ENCODE measurements around the gene ST6GAL1.

ST6GAL1 gene

DNA sequence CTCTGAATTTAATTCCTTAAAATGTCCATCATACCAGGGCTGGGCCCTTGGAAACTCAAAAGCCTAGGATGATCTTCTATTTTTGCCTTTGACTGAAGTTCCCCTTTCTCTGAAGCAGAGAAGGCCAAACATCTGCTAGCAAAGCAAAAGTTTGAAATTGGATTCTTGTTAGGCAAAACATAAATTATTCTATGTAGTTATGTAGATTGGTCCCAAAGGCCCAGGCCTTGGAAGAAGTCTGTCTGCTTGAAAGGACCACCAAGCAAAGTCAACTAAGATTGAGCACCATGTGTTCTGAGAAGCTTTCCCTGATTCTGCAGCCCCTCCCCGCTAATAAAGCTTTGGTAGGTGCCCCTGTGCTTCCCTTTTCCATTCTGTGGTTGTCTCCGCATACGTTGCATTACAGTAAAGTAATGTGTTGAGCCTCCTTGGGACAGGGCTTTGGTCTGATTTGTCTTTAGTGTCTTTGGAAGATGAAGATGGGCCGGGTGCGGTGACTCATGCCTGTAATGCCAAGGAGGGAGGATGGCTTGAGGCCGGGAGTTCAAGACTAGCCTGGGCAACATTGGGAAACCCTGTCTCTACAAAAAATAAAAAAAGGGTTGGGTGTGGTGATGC is 152.5 kb downstream of the ST6GAL1 start:
- Histone ChIP-seq H2AFZ (ENCODE audit: low read depth, low read length) (no peak overlapping the region), H3K18ac (ENCODE audit: low read depth in 1 of 2, low read length in 2 of 2) (no peak overlapping the region)
- 94% methylated on average over 6 of the region's 6 CpGs for WGBS

DNA sequence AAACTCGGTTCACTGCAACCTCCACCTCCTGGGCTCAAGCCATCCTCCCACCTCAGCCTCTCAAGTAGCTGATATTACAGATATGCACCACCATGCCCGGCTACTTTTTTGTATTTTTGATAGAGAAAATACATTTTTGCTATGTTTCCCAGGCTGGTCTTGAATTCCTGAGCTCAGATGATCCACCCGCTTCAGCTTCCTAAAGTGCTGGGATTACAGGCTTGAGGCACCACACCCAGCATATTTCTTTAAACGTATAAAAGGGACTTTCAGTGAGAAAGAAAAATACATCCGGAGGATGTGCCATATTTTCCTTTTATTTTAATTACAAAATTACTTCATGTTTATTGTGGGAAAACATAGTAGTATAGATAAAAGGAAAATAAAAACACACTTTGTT is 153.8 kb downstream of the ST6GAL1 start:
- H4K91ac ChIP-seq (ENCODE audit: low read length), result no peak overlapping the region
- no peak overlapping the region for H2BK15ac ChIP-seq (ENCODE audit: low read depth, poor library complexity, severe bottlenecking)
- H3K4me2 ChIP-seq (ENCODE audit: low read length, poor library complexity, severe bottlenecking), result no peak overlapping the region
- no peaks in the 10 kb centered on the region for H3K79me1 ChIP-seq (replicated peaks; ENCODE audit: low read length, poor library complexity, severe bottlenecking)
- no peak overlapping the region for H2BK120ac ChIP-seq (ENCODE audit: low read depth, low read length)
- no peak overlapping the region for H3K27ac ChIP-seq (ENCODE audit: low read length, poor library complexity, severe bottlenecking)
- H3K4ac ChIP-seq (ENCODE audit: low read depth in 1 of 2, low read length in 2 of 2), result no peak overlapping the region
- peaks cover 9% of the 10 kb centered on the region for H3K9me3 ChIP-seq (ENCODE audit: control insufficient read depth, low read length)
- no peak overlapping the region for H3K4me3 ChIP-seq (ENCODE audit: insufficient read depth in 1 of 2, low read depth in 1 of 2, low read length in 2 of 2)
- no peak overlapping the region for H2BK12ac ChIP-seq (ENCODE audit: low read length in 2 of 2)
- H2AFZ ChIP-seq (ENCODE audit: low read depth, low read length), result no peak overlapping the region
- no peaks in the 10 kb centered on the region for H3K27me3 ChIP-seq (ENCODE audit: control insufficient read depth in 1 of 2, insufficient read depth in 1 of 2, low read length in 2 of 2)
- DNase-seq, result no peak
- H3K36me3 ChIP-seq (ENCODE audit: control insufficient read depth in 1 of 2, insufficient read depth in 2 of 2, low read depth in 1 of 2, low read length in 2 of 2), result no peaks in the 10 kb centered on the region
- WGBS, result 53% methylated on average over 2 of the region's 5 CpGs
- H3K18ac ChIP-seq (ENCODE audit: low read depth in 1 of 2, low read length in 2 of 2), result no peak overlapping the region
- no peaks in the 10 kb centered on the region for H3K4me1 ChIP-seq (ENCODE audit: control insufficient read depth, insufficient read depth, low read depth, low read length)
- H2BK5ac ChIP-seq (ENCODE audit: low read depth, low read length, poor library complexity, severe bottlenecking), result no peak overlapping the region
- H4K8ac ChIP-seq (ENCODE audit: low read length), result no peak overlapping the region
- no peak overlapping the region for H3K23ac ChIP-seq (ENCODE audit: low read length in 2 of 2)
- no peak overlapping the region for H3K14ac ChIP-seq (ENCODE audit: low read length in 2 of 2)
- no peak overlapping the region for H2AK5ac ChIP-seq (ENCODE audit: low read length, severe bottlenecking)
- H3K9ac ChIP-seq (ENCODE audit: low read length), result no peak overlapping the region

More for the DNA sequence above, 152.5 kb downstream of the ST6GAL1 start:
- Histone ChIP-seq H2BK15ac (ENCODE audit: low read depth, poor library complexity, severe bottlenecking) (no peak overlapping the region), H3K9ac (ENCODE audit: low read length) (no peak overlapping the region), H2BK5ac (ENCODE audit: low read depth, low read length, poor library complexity, severe bottlenecking) (no peak overlapping the region), H3K4me1 (ENCODE audit: control insufficient read depth, insufficient read depth, low read depth, low read length) (no peaks in the 10 kb centered on the region), H4K91ac (ENCODE audit: low read length) (no peak overlapping the region), H3K27ac (ENCODE audit: low read length, poor library complexity, severe bottlenecking) (no peak overlapping the region), H3K14ac (ENCODE audit: low read length in 2 of 2) (no peak overlapping the region), H3K79me1 (replicated peaks; ENCODE audit: low read length, poor library complexity, severe bottlenecking) (no peaks in the 10 kb centered on the region), H3K4me2 (ENCODE audit: low read length, poor library complexity, severe bottlenecking) (no peak overlapping the region), H3K36me3 (ENCODE audit: control insufficient read depth in 1 of 2, insufficient read depth in 2 of 2, low read depth in 1 of 2, low read length in 2 of 2) (no peaks in the 10 kb centered on the region), H2AK5ac (ENCODE audit: low read length, severe bottlenecking) (no peak overlapping the region), H2BK120ac (ENCODE audit: low read depth, low read length) (no peak overlapping the region), H3K23ac (ENCODE audit: low read length in 2 of 2) (no peak overlapping the region), H3K9me3 (ENCODE audit: control insufficient read depth, low read length) (no peaks in the 10 kb centered on the region), H2BK12ac (ENCODE audit: low read length in 2 of 2) (no peak overlapping the region), H4K8ac (ENCODE audit: low read length) (no peak overlapping the region), H3K27me3 (ENCODE audit: control insufficient read depth in 1 of 2, insufficient read depth in 1 of 2, low read length in 2 of 2) (no peaks in the 10 kb centered on the region), H3K4ac (ENCODE audit: low read depth in 1 of 2, low read length in 2 of 2) (no peak overlapping the region), H3K4me3 (ENCODE audit: insufficient read depth in 1 of 2, low read depth in 1 of 2, low read length in 2 of 2) (no peak overlapping the region)
- no peak for DNase-seq

DNA sequence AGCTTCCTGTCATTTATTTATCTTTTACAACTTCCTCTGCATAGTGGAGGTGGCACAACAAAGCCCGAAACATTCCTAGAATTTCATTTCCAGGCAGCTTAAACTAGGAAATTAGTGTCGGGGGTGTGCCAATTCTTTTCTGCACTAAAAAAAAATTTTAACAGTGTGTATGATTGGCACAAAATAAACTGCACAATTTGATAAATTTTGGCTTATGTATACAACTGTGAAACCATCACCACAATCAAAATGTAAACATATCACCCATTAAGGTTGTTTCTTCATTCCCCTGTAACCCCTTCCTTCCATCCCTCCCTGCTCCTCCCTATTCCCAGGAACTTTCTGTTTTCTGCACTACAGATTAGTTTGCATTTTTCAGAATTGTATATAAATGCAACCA is 154.3 kb downstream of the ST6GAL1 start:
- peak overlapping the region; percentile 72 for H2AFZ ChIP-seq (ENCODE audit: low read depth, low read length)
- H3K36me3 ChIP-seq (ENCODE audit: control insufficient read depth in 1 of 2, insufficient read depth in 2 of 2, low read depth in 1 of 2, low read length in 2 of 2), result no peaks in the 10 kb centered on the region
- no peak overlapping the region for H2BK120ac ChIP-seq (ENCODE audit: low read depth, low read length)
- no peak overlapping the region for H3K27ac ChIP-seq (ENCODE audit: low read length, poor library complexity, severe bottlenecking)
- H3K14ac ChIP-seq (ENCODE audit: low read length in 2 of 2), result no peak overlapping the region
- no peak overlapping the region for H2BK5ac ChIP-seq (ENCODE audit: low read depth, low read length, poor library complexity, severe bottlenecking)
- H3K4me1 ChIP-seq (ENCODE audit: control insufficient read depth, insufficient read depth, low read depth, low read length), result no peaks in the 10 kb centered on the region
- peak; percentile 15 for DNase-seq
- H3K9ac ChIP-seq (ENCODE audit: low read length), result no peak overlapping the region
- H3K18ac ChIP-seq (ENCODE audit: low read depth in 1 of 2, low read length in 2 of 2), result no peak overlapping the region
- H2AK5ac ChIP-seq (ENCODE audit: low read length, severe bottlenecking), result no peak overlapping the region
- H3K27me3 ChIP-seq (ENCODE audit: control insufficient read depth in 1 of 2, insufficient read depth in 1 of 2, low read length in 2 of 2), result no peaks in the 10 kb centered on the region
- H3K79me1 ChIP-seq (replicated peaks; ENCODE audit: low read length, poor library complexity, severe bottlenecking), result no peaks in the 10 kb centered on the region
- H4K8ac ChIP-seq (ENCODE audit: low read length), result no peak overlapping the region
- no peak overlapping the region for H3K4ac ChIP-seq (ENCODE audit: low read depth in 1 of 2, low read length in 2 of 2)
- H2BK15ac ChIP-seq (ENCODE audit: low read depth, poor library complexity, severe bottlenecking), result no peak overlapping the region
- no peak overlapping the region for H3K4me3 ChIP-seq (ENCODE audit: insufficient read depth in 1 of 2, low read depth in 1 of 2, low read length in 2 of 2)
- no peak overlapping the region for H3K23ac ChIP-seq (ENCODE audit: low read length in 2 of 2)
- no peak overlapping the region for H4K91ac ChIP-seq (ENCODE audit: low read length)
- WGBS, result 20% methylated on average over 1 of the region's 2 CpGs
- peaks cover 12% of the 10 kb centered on the region for H3K9me3 ChIP-seq (ENCODE audit: control insufficient read depth, low read length)
- H3K4me2 ChIP-seq (ENCODE audit: low read length, poor library complexity, severe bottlenecking), result no peak overlapping the region
- H2BK12ac ChIP-seq (ENCODE audit: low read length in 2 of 2), result no peak overlapping the region

DNA sequence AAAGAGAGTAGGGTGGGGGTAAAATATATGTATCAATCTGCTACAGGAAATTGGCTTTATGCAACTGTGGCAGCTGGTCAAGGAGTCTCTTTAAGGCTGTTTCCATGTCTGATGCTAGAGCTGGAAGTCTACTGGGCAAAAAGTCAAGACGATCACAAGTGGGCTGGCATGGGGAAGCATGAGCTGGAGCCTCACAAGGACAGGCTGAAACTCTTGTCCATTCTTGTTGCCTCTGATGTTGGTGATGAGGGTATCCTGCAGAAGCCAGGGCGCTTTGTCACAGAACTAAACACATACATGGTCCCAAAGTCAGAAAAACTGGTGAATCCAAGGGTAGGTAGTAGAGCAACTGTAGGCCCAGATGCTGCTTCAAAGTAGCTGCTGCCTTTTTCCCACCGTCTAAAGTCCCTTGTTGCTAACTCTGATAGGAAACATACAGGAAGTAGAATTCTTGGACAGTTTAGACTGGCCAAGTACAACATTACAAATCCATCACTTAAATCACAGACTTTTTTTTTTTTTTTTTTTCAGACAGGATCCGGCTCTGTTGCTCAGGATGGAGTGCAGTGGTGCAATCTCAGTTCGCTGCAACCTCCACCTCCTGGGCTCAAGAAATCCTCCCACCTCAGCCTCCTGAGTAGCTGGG is 154.8 kb downstream of the ST6GAL1 start:
- no peak overlapping the region for H3K27ac ChIP-seq (ENCODE audit: low read length, poor library complexity, severe bottlenecking)
- H4K8ac ChIP-seq (ENCODE audit: low read length), result peak overlapping the region; percentile 7
- no peak for DNase-seq
- no peaks in the 10 kb centered on the region for H3K36me3 ChIP-seq (ENCODE audit: control insufficient read depth in 1 of 2, insufficient read depth in 2 of 2, low read depth in 1 of 2, low read length in 2 of 2)
- no peak overlapping the region for H2BK5ac ChIP-seq (ENCODE audit: low read depth, low read length, poor library complexity, severe bottlenecking)
- H3K9ac ChIP-seq (ENCODE audit: low read length), result no peak overlapping the region
- no peaks in the 10 kb centered on the region for H3K79me1 ChIP-seq (replicated peaks; ENCODE audit: low read length, poor library complexity, severe bottlenecking)
- H4K91ac ChIP-seq (ENCODE audit: low read length), result no peak overlapping the region
- no peaks in the 10 kb centered on the region for H3K27me3 ChIP-seq (ENCODE audit: control insufficient read depth in 1 of 2, insufficient read depth in 1 of 2, low read length in 2 of 2)
- no peak overlapping the region for H3K4me3 ChIP-seq (ENCODE audit: insufficient read depth in 1 of 2, low read depth in 1 of 2, low read length in 2 of 2)
- H2BK15ac ChIP-seq (ENCODE audit: low read depth, poor library complexity, severe bottlenecking), result no peak overlapping the region
- H2BK120ac ChIP-seq (ENCODE audit: low read depth, low read length), result peak overlapping the region; percentile 8
- no peak overlapping the region for H3K4me2 ChIP-seq (ENCODE audit: low read length, poor library complexity, severe bottlenecking)
- H3K9me3 ChIP-seq (ENCODE audit: control insufficient read depth, low read length), result peaks cover 12% of the 10 kb centered on the region
- H2AK5ac ChIP-seq (ENCODE audit: low read length, severe bottlenecking), result peak overlapping the region; percentile 78
- 80% methylated on average over 2 of the region's 5 CpGs for WGBS
- no peak overlapping the region for H3K23ac ChIP-seq (ENCODE audit: low read length in 2 of 2)
- H3K18ac ChIP-seq (ENCODE audit: low read depth in 1 of 2, low read length in 2 of 2), result peak overlapping the region; percentile 11 to 37
- peak overlapping the region; percentile 72 for H2AFZ ChIP-seq (ENCODE audit: low read depth, low read length)
- no peak overlapping the region for H3K14ac ChIP-seq (ENCODE audit: low read length in 2 of 2)
- no peaks in the 10 kb centered on the region for H3K4me1 ChIP-seq (ENCODE audit: control insufficient read depth, insufficient read depth, low read depth, low read length)
- no peak overlapping the region for H3K4ac ChIP-seq (ENCODE audit: low read depth in 1 of 2, low read length in 2 of 2)
- no peak overlapping the region for H2BK12ac ChIP-seq (ENCODE audit: low read length in 2 of 2)
